Epithelial cell of esophagus (primary cell): ENCODE data around the gene EXOC6B.

ENCODE experiments used
- DNase-seq: peaks from one replicate; pipeline ENCODE4 v3.0.0; 2010; ENCODE audit warnings: low read depth
- H3K4me3 ChIP-seq: 2 replicates; pipeline ENCODE4 v1.5.1; 2011; ENCODE audit warnings: mild to moderate bottlenecking, low read length, control low read depth
- CTCF ChIP-seq: IDR thresholded peaks from 2 replicates; pipeline ENCODE4 v1.5.1; 2011; ENCODE audit warnings: low read depth, mild to moderate bottlenecking, low read length, control low read depth, inconsistent platforms; ENCODE audit not compliant: insufficient read depth; ENCODE audit errors: missing control alignments

EXOC6B gene

GRCh38 chr2:72723769-72724370, 102.0 kb downstream of the EXOC6B start:
- no peak overlapping the region for H3K4me3 ChIP-seq
- DNase-seq, result no peak
- no peak for TF ChIP-seq CTCF

GRCh38 chr2:72722492-72723070, 103.3 kb downstream of the EXOC6B start:
- peak; percentile 29 for DNase-seq
- no peak for TF ChIP-seq CTCF
- no peak overlapping the region for H3K4me3 ChIP-seq

- no peak overlapping the region for H3K4me3 ChIP-seq
- DNase-seq, result peak; percentile 71
- TF ChIP-seq CTCF, result no peak
Measured at GRCh38 chr2:72719416-72719815, 106.4 kb downstream of the EXOC6B start.

- no peak for DNase-seq
- H3K4me3 ChIP-seq, result no peak overlapping the region
- TF ChIP-seq CTCF, result no peak
Measured at GRCh38 chr2:72718876-72719275, 107.0 kb downstream of the EXOC6B start.

GRCh38 chr2:72716601-72717000, 109.2 kb downstream of the EXOC6B start:
- TF ChIP-seq CTCF, result no peak
- no peak for DNase-seq

GRCh38 chr2:72713857-72714256, 112.0 kb downstream of the EXOC6B start:
- no peak for TF ChIP-seq CTCF
- no peak for DNase-seq
- no peak overlapping the region for H3K4me3 ChIP-seq

More at GRCh38 chr2:72716601-72717000, 109.2 kb downstream of the EXOC6B start:
- H3K4me3 ChIP-seq, result no peak overlapping the region

GRCh38 chr2:72712977-72713376, 112.9 kb downstream of the EXOC6B start:
- TF ChIP-seq CTCF, result no peak
- H3K4me3 ChIP-seq, result no peak overlapping the region
- DNase-seq, result no peak
